Right hindlimb (tissue), 1 donor: ENCODE measurements around the gene AGPAT1.
"Not testable (repeated sequence)": the region's sequence is repeated elsewhere in the genome, so short reads cannot be mapped to it uniquely, and the experiment has no call there.

Experiments
- DNase-seq: peaks from one replicate; pipeline ENCODE4 v3.0.0-alpha.2; 2018

Gene AGPAT1

GRCh38 chr6:32175711-32176475 lies at the start of gene AGPAT1:
Gene AGPAT1, minus strand, starts transcription at chr6:32176084. Its CDS starts 4,588 bp downstream, at chr6:32171496.
- peak; percentile 98 for DNase-seq

GRCh38 chr6:32224696-32225095 lies 48.8 kb upstream of the AGPAT1 start:
- no peak for DNase-seq

- no peak for DNase-seq
Measured at GRCh38 chr6:32223258-32224235, 47.7 kb upstream of the AGPAT1 start, which contains the start of gene NOTCH4. Gene NOTCH4, minus strand, starts transcription at chr6:32224067. Its CDS starts 139 bp downstream, at chr6:32223928.

- no peak for DNase-seq
Measured at GRCh38 chr6:32222333-32223230, 46.7 kb upstream of the AGPAT1 start.

GRCh38 chr6:32220021-32220420 lies 44.1 kb upstream of the AGPAT1 start:
- DNase-seq: no peak

- DNase-seq: no peak
Measured at GRCh38 chr6:32218167-32218566, 42.3 kb upstream of the AGPAT1 start.

- no peak for DNase-seq
Measured at GRCh38 chr6:32216998-32217397, 41.1 kb upstream of the AGPAT1 start.

GRCh38 chr6:32216285-32216684 lies 40.4 kb upstream of the AGPAT1 start:
- DNase-seq: no peak

GRCh38 chr6:32215617-32216016 lies 39.7 kb upstream of the AGPAT1 start:
- no peak for DNase-seq

- no peak for DNase-seq
Measured at GRCh38 chr6:32214126-32214525, 38.2 kb upstream of the AGPAT1 start.

- DNase-seq: no peak
Measured at GRCh38 chr6:32213649-32214048, 37.8 kb upstream of the AGPAT1 start.

- no peak for DNase-seq
Measured at GRCh38 chr6:32212076-32212760, 36.3 kb upstream of the AGPAT1 start.

- DNase-seq: not testable (repeated sequence)
Measured at GRCh38 chr6:32211432-32211831, 35.5 kb upstream of the AGPAT1 start.

GRCh38 chr6:32210191-32210601 lies 34.3 kb upstream of the AGPAT1 start:
- no peak for DNase-seq

GRCh38 chr6:32208996-32209395 lies 33.1 kb upstream of the AGPAT1 start:
- DNase-seq: no peak

- DNase-seq: no peak
Measured at GRCh38 chr6:32204268-32204715, 28.4 kb upstream of the AGPAT1 start.

- DNase-seq: no peak
Measured at GRCh38 chr6:32203426-32204267, 27.8 kb upstream of the AGPAT1 start.

- DNase-seq: no peak
Measured at GRCh38 chr6:32202186-32202585, 26.3 kb upstream of the AGPAT1 start.

GRCh38 chr6:32200711-32201475 lies 25.0 kb upstream of the AGPAT1 start:
- DNase-seq: no peak

- DNase-seq: no peak
Measured at GRCh38 chr6:32198866-32199265, 23.0 kb upstream of the AGPAT1 start.
